ENCODE measurements around the gene NDUFB11. TPM values are rescaled to one million over a fixed set of nuclear protein-coding genes. Genes with fewer than 3 reads are reported as not detected.

NDUFB11 gene
- total and polyA plus RNA-seq, 9 of the 15 experiments (the other 6 are each of a cell fraction or from before 2014, with no cell fraction given) = 20.9 to 269 (median 86.8) TPM

DNA sequence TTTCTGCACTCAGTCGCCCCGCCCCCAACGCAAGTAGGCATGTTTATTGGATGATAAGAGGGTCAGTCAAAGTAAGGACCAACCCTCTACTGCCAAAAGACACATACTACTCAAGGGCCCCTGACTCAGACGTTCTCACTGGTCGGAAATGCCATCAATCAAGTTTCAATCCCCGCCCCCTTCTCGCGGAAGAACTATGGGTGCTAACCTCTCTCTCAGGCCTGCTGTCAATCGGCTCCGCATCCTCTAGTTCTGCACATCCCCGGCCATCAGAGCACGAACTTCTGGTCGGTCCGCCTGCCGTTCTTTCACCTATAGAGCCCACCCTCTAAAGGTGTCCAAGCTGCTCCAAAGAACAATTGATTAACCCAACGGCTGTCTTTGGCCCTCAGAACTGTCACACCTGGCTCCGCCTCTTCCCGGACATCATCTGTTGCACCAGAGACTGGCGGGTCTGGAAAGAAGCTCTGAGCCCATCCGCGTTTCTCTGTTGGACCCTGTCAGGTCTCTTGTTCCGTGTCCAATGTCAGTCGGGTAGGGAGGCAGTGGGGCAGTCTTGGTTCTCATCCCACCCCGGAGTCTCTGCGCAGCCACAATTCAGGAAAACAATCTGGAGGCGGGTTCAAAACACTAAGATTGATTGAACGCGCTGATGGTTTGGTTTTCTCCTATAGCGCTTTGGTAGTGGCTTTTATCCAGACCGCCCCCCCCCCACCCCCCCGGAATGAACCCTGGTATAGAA lies 15.2 kb downstream of the NDUFB11 start (continued):
- TF ChIP-seq, protein P1, sequence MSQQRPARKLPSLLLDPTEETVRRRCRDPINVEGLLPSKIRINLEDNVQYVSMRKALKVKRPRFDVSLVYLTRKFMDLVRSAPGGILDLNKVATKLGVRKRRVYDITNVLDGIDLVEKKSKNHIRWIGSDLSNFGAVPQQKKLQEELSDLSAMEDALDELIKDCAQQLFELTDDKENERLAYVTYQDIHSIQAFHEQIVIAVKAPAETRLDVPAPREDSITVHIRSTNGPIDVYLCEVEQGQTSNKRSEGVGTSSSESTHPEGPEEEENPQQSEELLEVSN (IDR thresholded peaks at IDR 0.05; ENCODE audit: borderline replicate concordance in 1 of 2, extremely low read depth in 1 of 2, insufficient read depth in 1 of 2, insufficient read length in 1 of 2, low read depth in 1 of 2, low read length in 1 of 2, poor library complexity in 1 of 2, severe bottlenecking in 1 of 2) = no peak
- TF ChIP-seq C11orf30 (IDR thresholded peaks at IDR 0.05; ENCODE audit: low read depth) (no peak), TAF1 (IDR thresholded peaks at IDR 0.05; ENCODE audit: control insufficient read depth, extremely low read depth, insufficient read depth, low read length, severe bottlenecking) (peak; percentile 27), RBM34 (IDR thresholded peaks at IDR 0.05; ENCODE audit: borderline replicate concordance, insufficient read depth, low read length) (no peak), ZNF232 (CRISPR knock-in tag; IDR thresholded peaks at IDR 0.05) (no peak), RUNX1 (IDR thresholded peaks at IDR 0.05; ENCODE audit: low read depth) (no peak), HMG20A (CRISPR knock-in tag; conservative IDR thresholded peaks at IDR 0.05) (no peak), ILF3 (IDR thresholded peaks at IDR 0.05; ENCODE audit: borderline replicate concordance) (no peak), ZBTB1 (CRISPR knock-in tag; IDR thresholded peaks at IDR 0.05; ENCODE audit: borderline replicate concordance, low read depth) (no peak), ZNF24 (IDR thresholded peaks at IDR 0.05) (no peak), NR4A1 (CRISPR knock-in tag; IDR thresholded peaks at IDR 0.05) (no peak), NR4A1 (tag; IDR thresholded peaks at IDR 0.05) (no peak)
- TF ChIP-seq, protein P2, sequence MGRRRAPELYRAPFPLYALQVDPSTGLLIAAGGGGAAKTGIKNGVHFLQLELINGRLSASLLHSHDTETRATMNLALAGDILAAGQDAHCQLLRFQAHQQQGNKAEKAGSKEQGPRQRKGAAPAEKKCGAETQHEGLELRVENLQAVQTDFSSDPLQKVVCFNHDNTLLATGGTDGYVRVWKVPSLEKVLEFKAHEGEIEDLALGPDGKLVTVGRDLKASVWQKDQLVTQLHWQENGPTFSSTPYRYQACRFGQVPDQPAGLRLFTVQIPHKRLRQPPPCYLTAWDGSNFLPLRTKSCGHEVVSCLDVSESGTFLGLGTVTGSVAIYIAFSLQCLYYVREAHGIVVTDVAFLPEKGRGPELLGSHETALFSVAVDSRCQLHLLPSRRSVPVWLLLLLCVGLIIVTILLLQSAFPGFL (CRISPR knock-in tag; IDR thresholded peaks at IDR 0.05) = no peak
- TF ChIP-seq, protein P3, sequence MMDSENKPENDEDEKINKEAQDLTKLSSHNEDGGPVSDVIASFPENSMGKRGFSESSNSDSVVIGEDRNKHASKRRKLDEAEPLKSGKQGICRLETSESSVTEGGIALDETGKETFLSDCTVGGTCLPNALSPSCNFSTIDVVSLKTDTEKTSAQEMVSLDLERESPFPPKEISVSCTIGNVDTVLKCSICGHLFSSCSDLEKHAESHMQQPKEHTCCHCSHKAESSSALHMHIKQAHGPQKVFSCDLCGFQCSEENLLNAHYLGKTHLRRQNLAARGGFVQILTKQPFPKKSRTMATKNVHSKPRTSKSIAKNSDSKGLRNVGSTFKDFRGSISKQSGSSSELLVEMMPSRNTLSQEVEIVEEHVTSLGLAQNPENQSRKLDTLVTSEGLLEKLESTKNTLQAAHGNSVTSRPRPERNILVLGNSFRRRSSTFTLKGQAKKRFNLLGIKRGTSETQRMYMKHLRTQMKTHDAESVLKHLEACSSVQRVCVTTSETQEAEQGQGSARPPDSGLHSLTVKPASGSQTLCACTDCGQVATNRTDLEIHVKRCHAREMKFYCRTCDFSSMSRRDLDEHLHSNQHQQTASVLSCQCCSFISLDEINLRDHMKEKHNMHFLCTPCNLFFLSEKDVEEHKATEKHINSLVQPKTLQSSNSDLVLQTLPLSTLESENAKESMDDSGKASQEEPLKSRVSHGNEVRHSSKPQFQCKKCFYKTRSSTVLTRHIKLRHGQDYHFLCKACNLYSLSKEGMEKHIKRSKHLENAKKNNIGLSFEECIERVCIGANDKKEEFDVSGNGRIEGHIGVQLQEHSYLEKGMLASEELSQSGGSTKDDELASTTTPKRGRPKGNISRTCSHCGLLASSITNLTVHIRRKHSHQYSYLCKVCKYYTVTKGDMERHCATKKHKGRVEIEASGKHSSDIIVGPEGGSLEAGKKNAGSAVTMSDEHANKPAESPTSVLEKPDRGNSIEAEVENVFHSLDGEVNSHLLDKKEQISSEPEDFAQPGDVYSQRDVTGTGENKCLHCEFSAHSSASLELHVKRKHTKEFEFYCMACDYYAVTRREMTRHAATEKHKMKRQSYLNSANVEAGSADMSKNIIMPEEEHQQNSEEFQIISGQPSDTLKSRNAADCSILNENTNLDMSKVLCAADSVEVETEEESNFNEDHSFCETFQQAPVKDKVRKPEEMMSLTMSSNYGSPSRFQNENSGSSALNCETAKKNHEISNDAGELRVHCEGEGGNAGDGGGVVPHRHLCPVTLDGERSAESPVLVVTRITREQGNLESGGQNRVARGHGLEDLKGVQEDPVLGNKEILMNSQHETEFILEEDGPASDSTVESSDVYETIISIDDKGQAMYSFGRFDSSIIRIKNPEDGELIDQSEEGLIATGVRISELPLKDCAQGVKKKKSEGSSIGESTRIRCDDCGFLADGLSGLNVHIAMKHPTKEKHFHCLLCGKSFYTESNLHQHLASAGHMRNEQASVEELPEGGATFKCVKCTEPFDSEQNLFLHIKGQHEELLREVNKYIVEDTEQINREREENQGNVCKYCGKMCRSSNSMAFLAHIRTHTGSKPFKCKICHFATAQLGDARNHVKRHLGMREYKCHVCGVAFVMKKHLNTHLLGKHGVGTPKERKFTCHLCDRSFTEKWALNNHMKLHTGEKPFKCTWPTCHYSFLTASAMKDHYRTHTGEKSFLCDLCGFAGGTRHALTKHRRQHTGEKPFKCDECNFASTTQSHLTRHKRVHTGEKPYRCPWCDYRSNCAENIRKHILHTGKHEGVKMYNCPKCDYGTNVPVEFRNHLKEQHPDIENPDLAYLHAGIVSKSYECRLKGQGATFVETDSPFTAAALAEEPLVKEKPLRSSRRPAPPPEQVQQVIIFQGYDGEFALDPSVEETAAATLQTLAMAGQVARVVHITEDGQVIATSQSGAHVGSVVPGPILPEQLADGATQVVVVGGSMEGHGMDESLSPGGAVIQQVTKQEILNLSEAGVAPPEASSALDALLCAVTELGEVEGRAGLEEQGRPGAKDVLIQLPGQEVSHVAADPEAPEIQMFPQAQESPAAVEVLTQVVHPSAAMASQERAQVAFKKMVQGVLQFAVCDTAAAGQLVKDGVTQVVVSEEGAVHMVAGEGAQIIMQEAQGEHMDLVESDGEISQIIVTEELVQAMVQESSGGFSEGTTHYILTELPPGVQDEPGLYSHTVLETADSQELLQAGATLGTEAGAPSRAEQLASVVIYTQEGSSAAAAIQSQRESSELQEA (IDR thresholded peaks at IDR 0.05; ENCODE audit: low read depth) = no peak
- TF ChIP-seq, protein P4, sequence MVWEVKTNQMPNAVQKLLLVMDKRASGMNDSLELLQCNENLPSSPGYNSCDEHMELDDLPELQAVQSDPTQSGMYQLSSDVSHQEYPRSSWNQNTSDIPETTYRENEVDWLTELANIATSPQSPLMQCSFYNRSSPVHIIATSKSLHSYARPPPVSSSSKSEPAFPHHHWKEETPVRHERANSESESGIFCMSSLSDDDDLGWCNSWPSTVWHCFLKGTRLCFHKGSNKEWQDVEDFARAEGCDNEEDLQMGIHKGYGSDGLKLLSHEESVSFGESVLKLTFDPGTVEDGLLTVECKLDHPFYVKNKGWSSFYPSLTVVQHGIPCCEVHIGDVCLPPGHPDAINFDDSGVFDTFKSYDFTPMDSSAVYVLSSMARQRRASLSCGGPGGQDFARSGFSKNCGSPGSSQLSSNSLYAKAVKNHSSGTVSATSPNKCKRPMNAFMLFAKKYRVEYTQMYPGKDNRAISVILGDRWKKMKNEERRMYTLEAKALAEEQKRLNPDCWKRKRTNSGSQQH (CRISPR knock-in tag; IDR thresholded peaks at IDR 0.05) = no peak
